GM12891 (cell line): Measurements from ENCODE around the gene PPARA.

Experiments
- DNase-seq: peaks from one replicate; pipeline ENCODE4 v3.0.0; 2011; ENCODE audit warnings: low spot score; ENCODE audit not compliant: insufficient read length
- FAIRE-seq: peaks from 2 replicates; lab custom pipeline; 2011; peaks lifted over from hg19 to GRCh38; lab: Jason Lieb, UNC
- PAX5 ChIP-seq: IDR thresholded peaks from 2 replicates; pipeline ENCODE4 v1.6.1; 2011; ENCODE audit warnings: low read length, moderate library complexity, mild to moderate bottlenecking; ENCODE audit not compliant: insufficient read depth, severe bottlenecking
- POLR2A ChIP-seq: IDR thresholded peaks from 2 replicates; pipeline ENCODE4 v1.6.1; 2011; ENCODE audit warnings: low read depth, low read length, control low read depth
- POLR2AphosphoS5 ChIP-seq: IDR thresholded peaks from 2 replicates; pipeline ENCODE4 v1.6.1; 2011; ENCODE audit warnings: low read depth, low read length, control low read depth
- POU2F2 ChIP-seq: IDR thresholded peaks from 2 replicates; pipeline ENCODE4 v1.6.1; 2011; ENCODE audit warnings: low read depth, mild to moderate bottlenecking, control low read depth, low read length, moderate library complexity
- SPI1 ChIP-seq: IDR thresholded peaks from 2 replicates; pipeline ENCODE4 v1.6.1; 2011; ENCODE audit warnings: low read depth, low read length, control low read depth
- TAF1 ChIP-seq: IDR thresholded peaks from 2 replicates; pipeline ENCODE4 v1.6.1; 2011; ENCODE audit warnings: low read depth, low read length, control low read depth

PPARA gene

DNA sequence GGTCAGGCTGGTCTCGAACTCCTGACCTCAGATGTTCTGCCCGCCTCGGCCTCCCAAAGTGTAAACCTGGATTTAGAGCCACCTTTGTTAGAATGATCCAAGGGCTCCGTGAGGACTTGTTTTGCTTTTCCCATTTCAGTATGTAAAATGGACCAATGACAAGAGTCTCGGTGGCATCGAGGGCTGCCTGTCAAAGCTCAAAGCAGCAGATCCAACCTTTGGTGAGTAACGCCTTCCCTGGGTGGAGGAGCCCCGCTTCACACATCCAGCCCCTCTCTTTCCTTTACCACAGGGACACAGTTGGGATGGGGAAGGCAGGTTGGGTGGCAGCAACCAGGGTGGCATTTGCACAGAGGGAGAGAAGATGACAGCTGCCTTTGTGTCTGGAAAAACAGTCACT is 121.9 kb downstream of the PPARA start:
- no peak for DNase-seq
- no peak for FAIRE-seq
- no peak for TF ChIP-seq SPI1
- no peak for TF ChIP-seq PAX5
- no peak for TF ChIP-seq POU2F2
- TF ChIP-seq TAF1: no peak
- no peak for TF ChIP-seq POLR2A
- TF ChIP-seq POLR2AphosphoS5: no peak

DNA sequence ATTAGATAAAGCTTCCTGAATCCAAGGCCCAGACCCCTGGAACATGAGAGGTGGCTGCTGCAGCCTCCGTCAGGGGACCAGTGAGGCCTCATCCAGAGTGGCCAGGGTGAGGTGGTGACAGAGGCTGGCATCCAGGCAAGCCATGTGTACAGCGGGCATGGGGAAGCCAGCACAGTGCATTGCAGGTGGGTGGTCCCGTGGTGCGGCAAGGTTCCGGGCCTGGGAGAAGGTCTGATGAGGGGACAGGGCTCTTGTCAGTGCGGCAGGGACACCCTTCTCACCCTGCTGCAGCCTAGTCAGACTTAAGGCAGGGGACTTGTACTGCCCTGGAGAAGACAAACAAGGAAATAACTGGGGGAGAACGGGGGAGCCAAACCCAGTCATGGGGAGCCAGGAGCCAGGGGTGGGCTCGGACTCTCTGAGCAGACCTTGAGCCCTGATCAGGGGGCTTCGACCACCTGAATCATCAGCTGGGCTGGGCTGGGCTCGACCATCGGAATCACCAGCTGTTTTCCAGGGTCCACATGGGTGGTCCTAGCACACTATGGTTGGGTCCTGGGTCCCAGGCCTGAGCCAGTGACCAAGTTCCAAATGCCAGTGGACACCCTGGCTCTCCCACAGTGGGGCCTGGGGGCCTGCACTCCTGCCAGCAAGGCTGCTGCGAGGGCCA is 122.6 kb downstream of the PPARA start:
- no peak for FAIRE-seq
- TF ChIP-seq PAX5 (no peak), POLR2A (no peak), TAF1 (no peak), POU2F2 (no peak), SPI1 (no peak), POLR2AphosphoS5 (no peak)
- no peak for DNase-seq

DNA sequence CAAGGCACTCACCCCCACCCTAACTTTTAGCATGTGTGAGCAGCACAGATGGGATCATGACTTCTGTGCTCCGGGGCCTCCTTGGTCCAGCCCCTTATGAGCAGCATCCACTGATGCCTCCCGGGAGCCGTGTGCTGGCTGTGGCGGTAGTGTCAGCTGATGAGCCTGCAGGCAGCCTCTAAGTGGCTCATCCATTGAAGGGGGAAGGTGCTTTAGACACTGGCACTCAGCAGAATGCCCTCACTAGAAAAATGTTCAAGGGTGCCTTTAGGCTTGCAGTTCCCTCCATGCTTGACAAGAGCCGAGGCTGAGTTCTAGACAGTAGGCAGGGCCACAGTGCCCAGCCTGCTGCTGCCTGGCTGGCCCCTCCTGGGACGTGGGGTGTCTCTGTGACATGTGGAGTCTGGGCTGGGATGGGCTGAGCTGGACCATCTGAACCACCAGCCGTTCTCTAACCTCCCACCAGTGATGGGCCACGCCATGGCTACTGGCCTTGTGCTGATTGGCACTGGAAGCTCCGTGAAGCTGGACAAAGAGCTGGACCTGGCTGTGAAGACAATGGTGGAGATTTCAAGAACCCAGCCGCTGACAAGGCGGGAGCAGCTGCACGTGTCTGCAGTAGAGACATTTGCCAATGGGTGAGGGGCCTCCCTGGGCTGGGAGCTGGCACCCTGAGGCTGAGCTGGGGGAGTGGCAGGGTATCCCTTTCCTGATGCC is 123.3 kb downstream of the PPARA start:
- DNase-seq: no peak
- FAIRE-seq: no peak
- TF ChIP-seq POU2F2 (no peak), PAX5 (no peak), POLR2A (no peak)

DNA sequence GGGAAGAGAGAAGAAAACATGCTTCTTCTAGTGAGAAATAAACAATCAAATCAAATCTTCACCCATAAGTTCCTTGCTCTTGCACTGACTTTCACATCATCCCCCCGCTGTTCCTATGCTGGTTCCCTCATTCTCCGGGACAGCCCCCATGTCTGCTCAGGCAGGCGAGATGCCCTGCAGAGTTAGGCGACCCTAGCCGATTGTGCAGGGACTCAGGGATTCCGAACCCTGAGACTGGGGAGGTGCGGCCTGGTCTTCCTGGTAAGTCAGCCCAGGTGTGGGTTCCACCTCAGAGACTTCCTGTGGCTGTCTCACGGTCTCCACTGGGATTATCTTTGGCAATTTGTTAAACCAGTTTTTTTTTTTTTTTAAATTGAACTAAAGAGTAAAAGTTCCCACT is 124.1 kb downstream of the PPARA start:
- TF ChIP-seq POLR2AphosphoS5 (no peak), SPI1 (no peak), PAX5 (no peak), TAF1 (no peak), POLR2A (no peak), POU2F2 (no peak)
- DNase-seq: no peak
- FAIRE-seq: no peak

DNA sequence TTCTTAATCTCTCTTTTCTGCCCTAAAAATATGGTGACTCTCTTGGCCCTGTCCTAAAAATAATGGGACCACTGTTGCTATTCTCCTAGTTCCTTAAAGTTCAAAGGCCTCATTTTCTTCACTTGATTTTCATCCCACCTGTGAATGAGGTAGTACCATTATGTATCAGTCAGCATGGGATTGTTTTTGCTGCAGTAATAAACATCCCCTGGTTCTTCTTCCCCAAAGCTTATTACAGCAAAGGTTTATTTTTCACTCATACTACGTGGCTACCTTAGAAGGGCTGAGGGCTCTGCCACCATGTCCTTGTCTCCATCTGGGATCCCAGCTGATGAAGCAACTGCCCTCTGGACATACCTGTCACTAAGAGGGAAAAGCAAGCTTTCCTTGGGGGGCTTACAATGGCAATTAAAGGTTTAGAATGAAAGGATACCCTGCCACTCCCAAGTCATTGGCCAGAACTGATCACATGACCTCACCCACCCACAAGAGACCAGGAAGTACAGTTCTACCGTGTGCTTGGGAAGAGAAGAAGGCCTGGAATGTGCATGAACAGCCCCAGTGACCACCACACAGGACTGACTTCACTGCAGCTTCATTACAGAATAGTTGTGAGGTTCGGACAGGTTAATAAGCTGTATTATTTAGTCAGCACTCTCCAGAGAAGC is 125.3 kb downstream of the PPARA start:
- no peak for DNase-seq
- peak; percentile 35 for FAIRE-seq
- TF ChIP-seq POLR2AphosphoS5: no peak
- no peak for TF ChIP-seq POLR2A
- no peak for TF ChIP-seq SPI1
- no peak for TF ChIP-seq TAF1
- no peak for TF ChIP-seq PAX5
- no peak for TF ChIP-seq POU2F2

DNA sequence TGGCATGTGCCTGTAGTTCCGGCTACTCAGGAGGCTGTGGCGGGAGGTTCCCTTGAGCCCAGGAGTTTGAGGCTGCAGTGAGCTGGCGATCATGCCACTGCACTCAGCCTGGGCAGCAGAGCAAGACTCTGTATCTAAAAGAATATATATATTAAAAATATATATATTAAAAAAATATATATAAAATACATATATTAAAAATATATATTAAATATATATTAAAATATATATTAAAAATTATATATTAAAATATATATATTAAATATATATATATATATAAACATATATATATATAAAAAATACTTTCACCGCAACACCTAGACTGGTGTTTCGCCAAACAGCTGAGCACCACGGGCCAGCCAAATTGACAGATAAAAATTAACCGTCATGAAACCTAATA is 126.2 kb downstream of the PPARA start:
- TF ChIP-seq POU2F2 (no peak), TAF1 (no peak), SPI1 (no peak), PAX5 (no peak), POLR2AphosphoS5 (no peak)
- no peak for DNase-seq
- FAIRE-seq: no peak

DNA sequence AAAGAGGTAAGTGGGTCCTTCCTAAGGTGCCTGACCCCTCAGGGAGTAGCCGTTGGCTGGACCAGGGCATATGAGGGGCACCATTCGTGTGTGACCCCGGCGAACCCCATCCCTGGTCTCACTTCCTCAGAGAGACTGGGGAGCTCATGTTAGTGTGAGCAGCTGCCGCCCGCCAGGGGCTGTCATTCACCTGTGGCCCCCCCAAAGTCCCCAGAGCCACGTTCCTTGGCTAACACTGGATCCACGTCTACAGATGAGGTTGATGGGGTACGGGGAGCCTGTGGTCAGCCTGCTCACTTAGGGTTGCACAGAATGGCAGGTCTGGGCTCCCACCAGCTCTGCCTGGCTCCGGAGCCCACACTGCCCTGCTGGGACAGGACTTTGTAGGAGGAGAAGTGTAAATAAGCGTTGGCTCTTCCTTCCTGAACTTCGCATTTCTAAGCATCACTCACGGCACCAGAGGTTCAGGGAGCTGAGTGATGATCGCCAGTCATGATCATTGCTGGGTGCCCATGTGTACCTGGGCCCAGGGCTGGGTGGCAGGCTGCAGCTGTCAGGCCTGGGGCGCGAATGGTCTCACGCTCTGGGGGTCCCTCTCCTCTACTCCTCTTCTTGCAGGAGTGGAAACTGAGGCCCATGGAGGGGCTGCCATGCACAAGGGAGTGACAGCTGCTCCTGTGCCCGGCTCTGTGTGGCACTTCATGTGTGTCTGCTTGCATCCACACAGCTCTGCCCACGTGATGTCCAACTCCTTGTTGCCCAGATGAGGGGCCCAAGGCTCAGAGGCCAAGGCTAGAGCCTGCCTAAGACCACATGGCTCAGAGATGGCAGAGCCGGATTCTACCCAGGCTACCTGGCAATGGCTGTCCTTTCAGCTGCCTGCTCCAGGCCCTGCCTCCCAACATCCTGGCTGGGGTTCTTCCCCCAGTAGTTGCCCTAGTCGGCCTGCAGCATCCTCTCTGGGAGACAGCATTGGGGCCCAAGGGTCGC is 128.6 kb downstream of the PPARA start:
- DNase-seq (no peak), FAIRE-seq (no peak)
- TF ChIP-seq TAF1 (no peak), POLR2A (no peak), SPI1 (no peak), PAX5 (no peak), POLR2AphosphoS5 (no peak), POU2F2 (no peak)

DNA sequence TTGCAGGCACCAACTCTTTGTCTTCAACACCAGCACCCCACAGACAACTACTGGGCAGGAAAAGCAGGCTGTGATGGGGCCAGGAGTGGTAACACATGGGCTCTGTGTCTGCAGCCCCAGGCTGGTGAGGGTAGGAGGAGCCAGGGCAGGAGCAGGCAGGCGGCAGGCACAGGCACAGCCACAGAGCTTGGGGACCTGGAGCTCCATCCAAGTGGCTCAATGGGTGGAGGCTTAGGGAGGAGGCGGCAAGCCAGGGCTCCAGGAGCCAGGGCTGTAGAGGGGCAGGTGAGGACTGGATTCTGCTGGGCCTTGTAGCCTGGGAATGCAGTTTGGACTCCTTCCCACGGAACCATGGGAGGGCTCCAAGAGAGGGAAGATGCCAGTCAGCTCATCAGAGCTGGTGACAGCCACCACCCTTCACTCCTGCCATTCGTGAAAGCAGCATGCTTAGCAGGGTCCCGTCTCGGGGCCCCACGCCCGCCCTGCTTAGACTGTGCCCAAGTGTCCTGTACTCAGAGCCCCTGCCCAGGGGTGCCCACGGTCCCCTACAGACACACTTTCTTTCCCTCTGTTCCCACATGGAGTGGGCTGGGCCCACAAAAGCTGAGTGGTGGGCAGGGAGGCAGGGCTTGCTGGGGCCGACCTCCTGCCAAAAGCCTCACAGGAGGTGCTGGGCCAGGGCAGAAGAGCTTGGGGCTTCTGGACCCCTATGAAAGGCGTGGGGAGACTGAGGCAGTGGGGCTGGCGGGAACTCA is 129.9 kb downstream of the PPARA start:
- TF ChIP-seq POLR2A: no peak
- TF ChIP-seq TAF1: no peak
- FAIRE-seq: no peak
- no peak for DNase-seq

DNA sequence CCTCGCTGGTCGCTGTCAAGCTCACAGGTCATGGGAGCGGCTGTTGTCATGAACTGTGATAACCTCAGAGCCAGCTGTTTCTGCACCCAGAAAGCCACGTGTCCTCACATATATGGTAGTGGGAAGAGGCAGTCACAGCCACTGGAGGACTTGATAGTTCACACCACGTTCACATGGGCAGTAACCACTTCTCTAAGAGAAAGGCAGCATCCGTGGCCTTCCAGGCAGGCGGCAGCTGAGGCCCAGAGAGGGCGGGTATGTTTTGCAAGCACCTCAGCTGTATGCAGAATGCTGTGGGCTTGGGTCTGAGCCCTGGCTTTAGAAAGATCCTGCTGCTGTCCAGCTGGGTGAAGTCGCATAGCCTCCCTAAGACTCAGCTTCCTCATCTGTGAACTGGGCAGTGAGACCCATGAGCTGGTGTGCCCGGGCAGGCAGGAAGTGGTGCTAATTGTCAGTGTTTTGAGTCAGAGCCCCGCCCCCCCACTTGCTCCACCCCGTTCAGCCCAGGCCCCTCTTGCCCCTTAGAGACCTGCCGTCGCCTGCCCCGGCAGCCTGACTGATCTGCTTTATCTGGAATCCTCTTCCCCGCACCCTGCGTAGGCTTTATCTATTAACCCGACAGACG is 130.8 kb downstream of the PPARA start:
- TF ChIP-seq POU2F2 (no peak), SPI1 (no peak), POLR2A (no peak), POLR2AphosphoS5 (no peak), TAF1 (no peak), PAX5 (no peak)
- DNase-seq (no peak), FAIRE-seq (no peak)
